Panc1 (cell line): Measurements from ENCODE around the gene FGD2. TPM values are rescaled to one million over a fixed set of nuclear protein-coding genes. Genes with fewer than 3 reads are reported as not detected.

Experiments used
- ATAC-seq: fragments of 200-7000 bp; cut with Tn5 transposase; 2 replicates; pipeline ENCODE4 v1.9.1; 2020; ENCODE audit warnings: mild to moderate bottlenecking, moderate library complexity
- BruUV-seq: library from RNA; stranded (reverse); fragments of 400-500 nt; replicated peaks from 2 replicates; lab custom pipeline; 2021; lab: Mats Ljungman, UMichigan
- CTCF ChIA-PET: fragments of 300-600 bp; sonication (Branson Sonifier 250); formaldehyde crosslinking; loops from one replicate; lab custom pipeline; 2022; ENCODE audit warnings: antibody characterized with exemption; lab: Charles Lee
- POLR2A ChIA-PET: fragments of 300-600 bp; sonication (Branson Sonifier 250); formaldehyde crosslinking; loops from one replicate; lab custom pipeline; 2022; ENCODE audit warnings: antibody characterized with exemption; lab: Charles Lee
- DNase-seq: peaks from one replicate; pipeline ENCODE4 v3.0.0-alpha.2; 2010; ENCODE audit warnings: low read depth, low spot score
- H3K27ac ChIP-seq: 2 replicates; pipeline ENCODE4 v1.5.1; 2011; ENCODE audit warnings: mild to moderate bottlenecking, low read length, inconsistent platforms
- H3K27me3 ChIP-seq: fragments of 200-500 bp; sonication (Bioruptor generic); 2 replicates; pipeline ENCODE4 v1.6.0; 2014; ENCODE audit warnings: low read length, inconsistent platforms; ENCODE audit not compliant: control insufficient read depth, insufficient read depth
- H3K36me3 ChIP-seq: fragments of 200-500 bp; sonication (Bioruptor generic); 2 replicates; pipeline ENCODE4 v1.5.1; 2014; ENCODE audit warnings: inconsistent platforms, mild to moderate bottlenecking, low read length, moderate library complexity; ENCODE audit not compliant: control insufficient read depth, insufficient read depth
- H3K4me1 ChIP-seq: 2 replicates; pipeline ENCODE4 v1.5.1; 2011; ENCODE audit warnings: inconsistent platforms, mild to moderate bottlenecking, low read length, moderate library complexity; ENCODE audit not compliant: control insufficient read depth, insufficient read depth
- H3K4me3 ChIP-seq, 2 experiments: 2 replicates each; pipeline ENCODE4 v1.5.1; 2011 to 2012; ENCODE audit warnings: low read depth in 2 of 2, low read length in 2 of 2, mild to moderate bottlenecking in 2 of 2, inconsistent platforms in 1 of 2, moderate library complexity in 1 of 2
- H3K9me3 ChIP-seq: fragments of 200-500 bp; sonication (Bioruptor generic); 2 replicates; pipeline ENCODE4 v1.5.1; 2014; ENCODE audit warnings: low read depth, mild to moderate bottlenecking, inconsistent platforms, low read length, moderate library complexity; ENCODE audit not compliant: control insufficient read depth, insufficient read depth
- POLR2AphosphoS5 ChIP-seq: IDR thresholded peaks from 2 replicates; pipeline ENCODE4 v1.6.1; 2012; ENCODE audit warnings: mild to moderate bottlenecking, low read depth, low read length, moderate library complexity
- SIN3A ChIP-seq: IDR thresholded peaks from 2 replicates; pipeline ENCODE4 v1.6.1; 2012; ENCODE audit warnings: low read depth, mild to moderate bottlenecking, low read length, moderate library complexity, borderline replicate concordance; ENCODE audit not compliant: insufficient read depth
- TCF7L2 ChIP-seq: IDR thresholded peaks from 2 replicates; pipeline ENCODE4 v1.6.1; 2011; ENCODE audit warnings: mild to moderate bottlenecking, low read depth, low read length, inconsistent platforms
- in situ Hi-C: cut with HindIII; loops from 2 replicates; pipeline ENCODE4 v1.10.0; 2016; ENCODE audit warnings: low sequenced_read_pairs, low pct_unique_long_range_greater_than_20kb
- intact Hi-C: fragments of 100-400 bp; cut with micrococcal nuclease; formaldehyde crosslinking; loops from one replicate; pipeline ENCODE4 v1.10.0; 2022; ENCODE audit not compliant: unreplicated experiment
- total RNA-seq: library from RNA; stranded (reverse); gene quantifications from one replicate; pipeline ENCODE4 v1.2.1, GENCODE V29; 2021; ENCODE audit not compliant: unreplicated experiment
- TF ChIP-seq, protein P1 (sequence below): fragments of 450-650 bp; IDR thresholded peaks from 2 replicates; pipeline ENCODE4 v1.5.1; 2017; ENCODE audit warnings: mild to moderate bottlenecking
- TF ChIP-seq, protein P2 (sequence below), 2 experiments: IDR thresholded peaks; 2 replicates each; pipeline ENCODE4 v1.6.1; 2011 to 2012; ENCODE audit warnings: low read depth in 2 of 2, control low read depth in 1 of 2, low read length in 1 of 2, mild to moderate bottlenecking in 1 of 2, moderate library complexity in 1 of 2; ENCODE audit not compliant: insufficient read depth in 1 of 2

The FGD2 gene
- total RNA-seq, 1 experiment from 2014 or later, result 0.10 TPM

DNA sequence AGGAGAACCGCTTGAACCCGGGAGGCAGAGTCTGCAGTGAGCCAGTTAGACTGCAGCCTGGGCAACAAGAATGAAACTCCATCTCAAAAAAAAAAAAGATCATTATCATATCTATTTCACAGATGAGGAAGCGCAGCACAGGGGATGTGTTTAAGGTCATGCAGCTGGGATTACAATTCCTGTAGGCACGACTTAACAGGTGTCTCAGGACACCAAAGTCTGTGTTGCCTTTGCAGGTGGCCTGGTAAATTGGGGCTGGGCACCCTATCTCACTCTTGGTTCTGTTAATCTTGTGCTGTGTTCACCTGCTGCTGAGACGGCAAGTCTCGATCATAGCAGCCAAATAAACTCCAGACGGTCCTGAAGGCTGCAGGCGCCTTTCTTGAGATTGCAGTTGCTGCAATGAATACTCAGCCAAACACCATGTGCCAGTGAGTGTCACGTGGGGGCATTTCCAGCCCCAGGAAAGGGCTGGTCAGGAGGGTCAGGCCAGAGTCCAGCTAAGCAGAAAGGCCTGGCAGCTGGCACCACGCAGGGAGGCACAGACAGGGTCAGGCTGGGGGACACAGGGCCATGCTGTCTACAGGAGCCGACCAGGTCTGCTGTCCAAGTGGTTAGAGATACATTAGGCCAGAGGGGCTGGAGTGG, 55.8 kb downstream of the FGD2 start:
- intact Hi-C loops (no loop called here), in situ Hi-C loops (no loop called here)
- ChIA-PET POLR2A (no interaction called here), CTCF (interaction anchor here (0.7 kb wide), 1 partner anchor 32 kb away, joined by 3 read pairs; no protein-coding TSS in a partner anchor)
- H3K27me3 ChIP-seq, result no peaks in the 10 kb centered on the region
- H3K4me1 ChIP-seq, result peaks cover 47% of the 10 kb centered on the region
- ATAC-seq (no peak), DNase-seq (no peak)
- peak overlapping the region; percentile 35 for H3K27ac ChIP-seq
- TF ChIP-seq SIN3A (no peak), TCF7L2 (no peak), POLR2AphosphoS5 (no peak)
- TF ChIP-seq, protein P1, sequence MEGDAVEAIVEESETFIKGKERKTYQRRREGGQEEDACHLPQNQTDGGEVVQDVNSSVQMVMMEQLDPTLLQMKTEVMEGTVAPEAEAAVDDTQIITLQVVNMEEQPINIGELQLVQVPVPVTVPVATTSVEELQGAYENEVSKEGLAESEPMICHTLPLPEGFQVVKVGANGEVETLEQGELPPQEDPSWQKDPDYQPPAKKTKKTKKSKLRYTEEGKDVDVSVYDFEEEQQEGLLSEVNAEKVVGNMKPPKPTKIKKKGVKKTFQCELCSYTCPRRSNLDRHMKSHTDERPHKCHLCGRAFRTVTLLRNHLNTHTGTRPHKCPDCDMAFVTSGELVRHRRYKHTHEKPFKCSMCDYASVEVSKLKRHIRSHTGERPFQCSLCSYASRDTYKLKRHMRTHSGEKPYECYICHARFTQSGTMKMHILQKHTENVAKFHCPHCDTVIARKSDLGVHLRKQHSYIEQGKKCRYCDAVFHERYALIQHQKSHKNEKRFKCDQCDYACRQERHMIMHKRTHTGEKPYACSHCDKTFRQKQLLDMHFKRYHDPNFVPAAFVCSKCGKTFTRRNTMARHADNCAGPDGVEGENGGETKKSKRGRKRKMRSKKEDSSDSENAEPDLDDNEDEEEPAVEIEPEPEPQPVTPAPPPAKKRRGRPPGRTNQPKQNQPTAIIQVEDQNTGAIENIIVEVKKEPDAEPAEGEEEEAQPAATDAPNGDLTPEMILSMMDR, result no peak
- TF ChIP-seq, protein P2, sequence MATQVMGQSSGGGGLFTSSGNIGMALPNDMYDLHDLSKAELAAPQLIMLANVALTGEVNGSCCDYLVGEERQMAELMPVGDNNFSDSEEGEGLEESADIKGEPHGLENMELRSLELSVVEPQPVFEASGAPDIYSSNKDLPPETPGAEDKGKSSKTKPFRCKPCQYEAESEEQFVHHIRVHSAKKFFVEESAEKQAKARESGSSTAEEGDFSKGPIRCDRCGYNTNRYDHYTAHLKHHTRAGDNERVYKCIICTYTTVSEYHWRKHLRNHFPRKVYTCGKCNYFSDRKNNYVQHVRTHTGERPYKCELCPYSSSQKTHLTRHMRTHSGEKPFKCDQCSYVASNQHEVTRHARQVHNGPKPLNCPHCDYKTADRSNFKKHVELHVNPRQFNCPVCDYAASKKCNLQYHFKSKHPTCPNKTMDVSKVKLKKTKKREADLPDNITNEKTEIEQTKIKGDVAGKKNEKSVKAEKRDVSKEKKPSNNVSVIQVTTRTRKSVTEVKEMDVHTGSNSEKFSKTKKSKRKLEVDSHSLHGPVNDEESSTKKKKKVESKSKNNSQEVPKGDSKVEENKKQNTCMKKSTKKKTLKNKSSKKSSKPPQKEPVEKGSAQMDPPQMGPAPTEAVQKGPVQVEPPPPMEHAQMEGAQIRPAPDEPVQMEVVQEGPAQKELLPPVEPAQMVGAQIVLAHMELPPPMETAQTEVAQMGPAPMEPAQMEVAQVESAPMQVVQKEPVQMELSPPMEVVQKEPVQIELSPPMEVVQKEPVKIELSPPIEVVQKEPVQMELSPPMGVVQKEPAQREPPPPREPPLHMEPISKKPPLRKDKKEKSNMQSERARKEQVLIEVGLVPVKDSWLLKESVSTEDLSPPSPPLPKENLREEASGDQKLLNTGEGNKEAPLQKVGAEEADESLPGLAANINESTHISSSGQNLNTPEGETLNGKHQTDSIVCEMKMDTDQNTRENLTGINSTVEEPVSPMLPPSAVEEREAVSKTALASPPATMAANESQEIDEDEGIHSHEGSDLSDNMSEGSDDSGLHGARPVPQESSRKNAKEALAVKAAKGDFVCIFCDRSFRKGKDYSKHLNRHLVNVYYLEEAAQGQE (IDR thresholded peaks at IDR 0.05; ENCODE audit: insufficient read depth in 1 of 2, low read depth in 2 of 2, low read length in 1 of 2), result no peak
- no TSS peak for BruUV-seq
- H3K9me3 ChIP-seq, result no peaks in the 10 kb centered on the region
- H3K36me3 ChIP-seq, result no peaks in the 10 kb centered on the region
- H3K4me3 ChIP-seq, result no peak overlapping the region

DNA sequence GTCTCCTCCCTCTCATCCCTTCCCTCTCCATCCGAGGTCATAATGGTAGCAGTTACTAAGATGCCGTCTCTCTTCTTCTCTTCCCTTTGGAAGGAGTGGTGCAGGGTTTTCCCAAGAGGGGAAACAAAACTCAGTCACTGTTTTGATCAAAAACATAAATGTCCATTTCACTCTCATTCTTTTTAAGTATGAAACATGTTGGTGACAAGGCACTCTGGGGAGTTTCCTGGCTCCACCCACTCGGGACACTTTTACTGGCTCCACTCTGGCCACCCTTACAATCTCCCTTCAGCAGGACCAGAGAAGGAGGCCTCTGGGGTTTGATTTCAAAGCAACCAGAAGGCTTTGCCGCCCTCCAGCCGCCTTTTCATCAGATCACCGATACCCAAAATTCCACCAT, 57.0 kb downstream of the FGD2 start:
- H3K36me3 ChIP-seq, result no peaks in the 10 kb centered on the region
- DNase-seq (no peak), ATAC-seq (no peak)
- ChIA-PET POLR2A (no interaction called here), CTCF (no interaction called here)
- in situ Hi-C loops, result no loop called here
- no peaks in the 10 kb centered on the region for H3K27me3 ChIP-seq
- H3K27ac ChIP-seq, result no peak overlapping the region; the same call in 1 of the 2 replicates
- no peak overlapping the region for H3K4me3 ChIP-seq
- peaks cover 35% of the 10 kb centered on the region for H3K4me1 ChIP-seq
- no peaks in the 10 kb centered on the region for H3K9me3 ChIP-seq
- intact Hi-C loops, result no loop called here
- no TSS peak for BruUV-seq
- TF ChIP-seq POLR2AphosphoS5, result no peak
